ENCODE data around the gene SPIN2A.

- no peak for TF ChIP-seq CTCF (IDR thresholded peaks at IDR 0.05)
- no peak for TF ChIP-seq POLR2A (IDR thresholded peaks at IDR 0.05)
These were observed 39.9 kb upstream of the SPIN2A start for GRCh38 chrX:57177070-57177469.

Measured in thyroid gland (tissue), 4 donors.